GM18868 (cell line): Measurements from ENCODE around the gene CAMK1D.
"Not testable (repeated sequence)": the region's sequence is repeated elsewhere in the genome, so short reads cannot be mapped to it uniquely, and the experiment has no call there.

ENCODE experiments used
- ATAC-seq: cut with Tn5 transposase; IDR thresholded peaks from one replicate; pipeline ENCODE4 v1.9.1; 2021; ENCODE audit warnings: mild to moderate bottlenecking, moderate library complexity; ENCODE audit not compliant: unreplicated experiment

Gene CAMK1D

GRCh38 chr10:12835709-12836108 is 486.4 kb downstream of the CAMK1D start:
- ATAC-seq, result no peak

GRCh38 chr10:12838366-12838765 is 489.0 kb downstream of the CAMK1D start:
- no peak for ATAC-seq

- ATAC-seq, result no peak
Measured at GRCh38 chr10:12838995-12839927, 489.9 kb downstream of the CAMK1D start.

GRCh38 chr10:12839941-12840611 is 490.7 kb downstream of the CAMK1D start:
- ATAC-seq, result no peak

GRCh38 chr10:12841426-12841825 is 492.1 kb downstream of the CAMK1D start:
- no peak for ATAC-seq

GRCh38 chr10:12841826-12842225 is 492.5 kb downstream of the CAMK1D start:
- ATAC-seq, result no peak

GRCh38 chr10:12842310-12842709 is 493.0 kb downstream of the CAMK1D start:
- ATAC-seq, result no peak

- ATAC-seq, result no peak
Measured at GRCh38 chr10:12843296-12843945, 494.1 kb downstream of the CAMK1D start.

GRCh38 chr10:12844811-12845483 is 495.6 kb downstream of the CAMK1D start:
- no peak for ATAC-seq

- no peak for ATAC-seq
Measured at GRCh38 chr10:12846718-12847117, 497.4 kb downstream of the CAMK1D start.

GRCh38 chr10:12847361-12847975 is 498.1 kb downstream of the CAMK1D start:
- ATAC-seq, result no peak

GRCh38 chr10:12848439-12849173 is 499.3 kb downstream of the CAMK1D start:
- no peak for ATAC-seq

GRCh38 chr10:12849319-12850181 is 500.2 kb downstream of the CAMK1D start:
- no peak for ATAC-seq

- no peak for ATAC-seq
Measured at GRCh38 chr10:12852687-12853086, 503.3 kb downstream of the CAMK1D start.

GRCh38 chr10:12854988-12855387 is 505.6 kb downstream of the CAMK1D start:
- no peak for ATAC-seq

GRCh38 chr10:12862459-12862858 is 513.1 kb downstream of the CAMK1D start:
- no peak for ATAC-seq

GRCh38 chr10:12865515-12865914 is 516.2 kb downstream of the CAMK1D start:
- ATAC-seq, result not testable (repeated sequence)

- no peak for ATAC-seq
Measured at GRCh38 chr10:12868229-12868628, 518.9 kb downstream of the CAMK1D start.

GRCh38 chr10:12869427-12869826 is 520.1 kb downstream of the CAMK1D start:
- no peak for ATAC-seq
